ENCODE results near the gene MYG1.
"Not testable (repeated sequence)": the region's sequence is repeated elsewhere in the genome, so short reads cannot be mapped to it uniquely, and the experiment has no call there.

The MYG1 gene

GRCh38 chr12:53287741-53288216 is 11.7 kb upstream of the MYG1 start:
- DNase-seq, result peak; percentile 59

- DNase-seq, result no peak
These were observed 11.2 kb upstream of the MYG1 start for GRCh38 chr12:53288322-53288721.

DNA sequence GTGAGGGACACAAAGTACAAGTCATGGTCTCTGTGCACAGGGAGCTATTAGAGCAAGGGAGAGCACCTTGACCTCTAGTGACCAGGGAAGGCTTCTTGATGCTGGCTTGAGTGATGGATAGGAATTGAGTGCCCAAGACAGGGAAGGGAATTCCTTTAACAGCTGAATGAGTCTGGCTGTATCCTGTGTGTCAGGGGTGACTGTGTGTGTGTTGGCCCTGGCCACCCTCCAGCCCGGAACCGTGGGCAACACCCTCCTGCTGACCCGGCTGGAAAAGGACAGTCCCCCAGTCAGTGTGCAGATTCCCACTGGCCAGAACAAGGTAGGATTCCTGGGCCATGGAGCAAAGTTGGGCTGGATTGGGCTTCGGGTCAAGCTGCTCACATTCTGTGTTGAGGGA is 9.6 kb upstream of the MYG1 start:
- no peak for DNase-seq

DNA sequence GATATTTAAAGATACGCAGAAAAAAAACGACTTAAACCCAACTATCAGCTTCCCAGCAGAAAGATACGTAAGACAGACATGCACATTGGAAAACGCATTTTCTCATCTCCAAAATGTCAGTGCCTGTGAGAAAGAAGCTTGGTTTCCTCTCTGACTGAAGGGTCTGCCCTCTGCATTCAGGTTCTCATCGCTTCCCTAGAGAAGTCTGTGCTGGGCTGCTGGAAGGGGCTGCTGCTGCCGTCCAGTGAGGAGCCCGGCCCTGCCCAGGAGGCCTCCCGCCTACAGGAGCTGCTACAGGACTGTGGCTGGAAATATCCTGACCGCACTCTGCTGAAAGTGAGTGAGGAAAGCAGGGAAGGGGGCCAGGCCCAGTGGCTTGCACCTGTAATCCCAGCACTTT is 8.8 kb upstream of the MYG1 start:
- DNase-seq, result no peak

GRCh38 chr12:53292426-53292825 is 7.1 kb upstream of the MYG1 start:
- DNase-seq, result peak; percentile 17

DNA sequence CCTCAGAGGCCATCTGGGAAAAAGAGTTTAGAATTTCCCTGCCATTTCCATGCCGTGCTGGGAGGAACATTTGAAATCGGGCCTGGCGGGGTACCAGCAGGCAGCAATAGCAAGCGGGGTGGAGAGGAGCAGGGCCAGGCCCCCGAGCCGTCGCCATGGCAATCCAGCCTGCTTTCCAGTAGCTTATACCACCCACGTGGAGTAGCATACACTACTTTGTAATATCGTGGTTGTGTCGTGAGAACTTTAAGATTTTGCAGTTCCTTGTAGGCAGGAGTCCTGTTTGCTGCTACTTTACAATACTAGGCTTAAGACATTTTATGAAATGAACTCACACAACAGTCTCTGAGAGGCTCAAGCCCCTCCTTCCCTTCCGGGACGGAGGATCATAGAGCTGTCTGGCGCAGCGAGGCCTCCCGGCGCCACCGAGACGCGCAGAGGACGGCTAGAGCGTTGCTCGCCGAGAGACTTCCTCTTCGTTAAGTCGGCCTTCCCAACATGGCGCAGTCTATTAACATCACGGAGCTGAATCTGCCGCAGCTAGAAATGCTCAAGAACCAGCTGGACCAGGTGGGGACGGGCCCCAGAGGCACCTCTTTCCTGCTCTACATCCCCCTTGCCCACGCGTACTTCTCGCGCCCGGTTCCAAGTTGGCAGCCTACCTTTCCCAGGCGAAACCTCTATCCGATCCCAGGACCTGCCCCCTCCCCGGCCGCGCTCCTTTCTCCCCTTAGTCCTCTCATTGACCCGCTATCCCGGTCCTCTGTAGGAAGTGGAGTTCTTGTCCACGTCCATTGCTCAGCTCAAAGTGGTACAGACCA is 4.2 kb upstream of the MYG1 start, which contains the start of gene PFDN5:
PFDN5 (plus strand) TSS at position 473 of the 821 bp plus-strand sequence; CDS start at position 499, 26 bp downstream.
- DNase-seq, result peak; percentile 94

DNA sequence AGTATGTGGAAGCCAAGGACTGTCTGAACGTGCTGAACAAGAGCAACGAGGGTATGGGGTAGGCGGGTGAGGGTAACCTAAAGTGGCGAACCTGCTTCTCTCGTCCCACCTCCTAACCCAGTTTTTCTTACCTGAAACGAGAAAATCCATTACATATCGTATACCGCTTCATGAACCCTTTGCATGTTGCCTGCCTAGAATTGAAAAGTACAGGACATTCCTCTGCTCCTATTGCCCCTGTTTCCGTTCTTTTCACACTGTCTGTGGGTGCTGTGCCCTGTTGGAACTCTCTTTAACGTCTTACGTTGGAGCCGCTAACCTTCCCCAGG is 3.6 kb upstream of the MYG1 start:
- DNase-seq, result no peak

DNA sequence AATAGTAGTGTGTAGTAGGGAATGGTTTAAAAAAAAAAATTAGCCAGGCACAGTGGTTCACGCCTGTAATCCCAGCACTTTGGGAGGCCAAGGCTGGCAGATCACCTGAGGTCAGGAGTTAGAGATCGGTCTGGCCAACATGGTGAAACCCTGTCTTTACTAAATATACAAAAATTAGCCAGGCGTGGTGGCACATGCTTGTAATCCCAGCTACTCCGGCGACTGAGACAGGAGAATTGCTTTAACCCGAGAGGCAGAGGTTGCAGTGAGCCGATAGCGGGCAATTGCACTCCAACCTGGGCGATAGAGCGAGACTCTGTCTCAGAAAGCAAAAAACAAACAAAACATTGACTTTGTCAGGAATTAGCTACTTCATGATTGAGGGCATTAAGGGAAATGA is 2.4 kb upstream of the MYG1 start:
- not testable (repeated sequence) for DNase-seq

DNA sequence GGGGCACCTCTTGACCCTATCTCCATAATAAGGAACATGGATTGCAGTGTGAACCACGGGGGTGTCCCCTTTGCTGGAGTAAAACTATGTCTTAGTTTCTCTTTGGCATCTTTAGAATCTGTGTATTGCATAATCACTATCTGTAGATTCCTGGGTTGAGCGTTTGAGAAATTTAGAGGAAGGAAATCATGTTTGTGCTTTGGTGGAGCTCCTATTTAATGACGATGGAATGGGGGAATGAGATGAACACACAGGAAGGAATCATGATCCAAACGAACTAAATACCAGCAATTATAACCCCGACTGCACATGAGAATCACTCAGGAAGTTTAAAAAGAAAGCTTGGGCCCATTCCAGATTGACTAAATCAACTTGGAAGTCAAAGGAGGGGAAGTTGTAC is 1.3 kb upstream of the MYG1 start:
- no peak for DNase-seq

GRCh38 chr12:53299101-53299453 is 418 bp upstream of the MYG1 start:
- DNase-seq, result no peak

- no peak for DNase-seq
These were observed 692 bp downstream of the MYG1 start for GRCh38 chr12:53300187-53300586.

GRCh38 chr12:53302903-53303302 is 3.4 kb downstream of the MYG1 start:
- no peak for DNase-seq

DNA sequence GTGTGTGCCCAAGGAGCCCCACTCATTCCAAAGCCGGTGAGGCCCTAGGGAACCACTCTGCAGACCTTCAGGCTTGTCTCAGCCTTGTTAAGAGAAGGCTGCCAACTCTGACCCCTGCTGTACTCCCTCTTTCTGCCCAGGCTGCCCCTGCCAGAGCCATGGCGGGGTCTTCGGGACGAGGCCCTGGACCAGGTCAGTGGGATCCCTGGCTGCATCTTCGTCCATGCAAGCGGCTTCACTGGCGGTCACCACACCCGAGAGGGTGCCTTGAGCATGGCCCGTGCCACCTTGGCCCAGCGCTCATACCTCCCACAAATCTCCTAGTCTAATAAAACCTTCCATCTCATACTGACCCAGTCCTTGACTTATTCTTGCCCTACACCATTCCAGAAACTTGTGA is 7.3 kb downstream of the MYG1 start:
- no peak for DNase-seq

DNA sequence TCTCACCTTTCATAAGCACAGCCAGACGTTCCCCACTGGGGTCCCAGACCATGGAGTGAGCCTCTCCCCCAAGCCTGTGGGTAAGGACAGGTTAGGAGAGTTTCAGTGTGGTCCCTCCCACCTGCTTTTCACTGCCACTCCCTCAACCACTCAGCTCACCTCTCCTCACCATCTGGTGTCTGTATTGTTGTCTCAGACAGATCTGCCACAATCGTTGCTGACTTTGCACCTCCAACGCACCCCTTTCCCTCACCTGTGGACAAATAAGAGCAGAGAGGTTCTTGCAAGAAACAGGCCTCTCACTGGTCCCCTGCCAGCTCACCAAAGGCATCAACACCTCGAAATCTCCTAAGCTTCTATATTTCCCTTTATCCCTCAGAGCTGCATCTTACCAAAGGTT is 8.8 kb downstream of the MYG1 start:
- DNase-seq, result peak; percentile 17

DNA sequence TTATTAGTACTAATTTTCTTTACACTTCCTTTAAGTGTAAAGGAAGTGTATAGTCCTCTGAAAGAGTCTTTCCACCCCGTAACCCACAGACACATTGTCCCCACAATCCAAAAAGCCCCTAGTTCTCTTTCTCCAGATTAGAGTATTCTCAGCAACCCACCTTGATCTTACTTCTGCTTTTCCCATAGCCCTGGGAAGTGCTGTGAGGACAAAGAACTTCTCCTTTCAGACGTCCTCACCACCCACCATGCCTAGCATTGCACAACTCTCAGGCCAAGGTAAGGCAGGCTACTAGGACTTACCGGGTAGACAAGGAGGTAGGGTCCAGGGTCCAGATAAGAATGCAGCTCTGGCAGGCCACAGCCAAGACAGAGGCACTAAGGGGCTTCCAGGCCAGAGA is 14.5 kb downstream of the MYG1 start:
- DNase-seq, result no peak

DNA sequence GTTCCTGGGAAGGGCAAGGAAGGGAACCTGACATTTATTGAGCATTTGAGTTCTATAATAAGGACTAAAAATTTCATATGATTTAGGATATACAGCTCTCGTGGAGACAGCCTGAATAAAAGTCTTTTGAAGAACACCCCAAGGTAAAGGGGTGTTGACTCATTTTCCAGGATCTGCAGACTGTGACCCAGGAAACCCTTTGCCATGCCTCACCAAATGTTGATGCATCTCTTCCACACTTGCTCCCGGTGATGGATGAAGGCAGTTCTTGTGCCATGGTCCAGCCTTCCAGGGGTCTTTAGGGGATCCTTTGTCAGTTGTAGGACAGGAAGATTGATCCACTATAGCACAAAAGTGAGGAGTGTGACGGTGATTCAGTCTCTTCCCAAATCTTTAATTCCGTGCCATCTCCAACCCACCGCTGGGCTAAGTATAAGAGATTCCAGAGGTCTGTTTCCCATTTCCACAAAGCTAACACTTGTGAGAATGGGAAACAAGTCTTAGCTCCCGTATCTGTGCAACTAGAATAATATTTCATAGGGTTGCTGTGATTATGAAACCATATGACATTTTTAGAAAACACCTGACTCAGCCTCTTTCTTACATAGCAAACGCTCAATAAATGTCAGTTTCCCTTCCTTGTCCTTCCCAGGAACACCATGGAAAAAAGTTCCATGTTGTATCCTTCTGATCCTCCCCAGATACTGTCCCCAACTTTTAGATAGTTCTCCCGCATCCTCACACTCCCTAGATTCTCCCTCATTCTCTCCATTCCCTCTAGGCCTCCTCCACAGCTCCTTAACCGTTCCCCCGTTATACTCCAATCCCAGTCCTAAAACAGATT is 21.1 kb downstream of the MYG1 start:
- no peak for DNase-seq

DNA sequence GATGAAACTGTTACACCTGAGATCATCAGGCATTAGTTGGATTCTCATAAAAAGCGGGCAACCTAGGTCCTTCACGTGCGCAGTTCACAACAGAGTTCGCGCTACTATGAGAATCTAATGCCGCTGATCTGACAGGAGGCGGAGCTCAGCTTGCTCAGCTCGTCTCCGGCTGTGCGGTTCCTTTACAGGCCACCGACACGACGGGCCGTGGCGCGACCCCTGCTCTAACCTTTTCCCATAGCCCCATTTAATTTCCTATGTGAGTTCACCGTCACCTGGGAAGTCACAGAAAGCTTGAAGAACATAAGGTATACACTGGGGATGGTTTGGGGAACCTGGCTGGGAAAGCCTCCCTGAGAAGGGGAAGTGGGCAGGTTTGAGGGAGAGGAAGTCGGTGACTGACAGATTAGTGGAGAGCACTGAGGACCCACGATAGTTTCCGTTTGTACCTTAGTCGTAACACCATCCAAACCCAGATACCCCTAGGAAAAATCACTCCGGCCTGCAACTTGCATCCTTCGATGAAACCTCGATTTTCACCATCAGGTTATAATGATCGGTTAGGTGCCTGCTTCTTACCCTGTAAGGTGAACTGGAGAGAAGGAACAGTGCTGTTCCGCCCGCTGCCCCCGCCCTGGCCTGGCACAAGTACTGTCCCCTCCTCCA is 24.8 kb downstream of the MYG1 start:
- no peak for DNase-seq

DNA sequence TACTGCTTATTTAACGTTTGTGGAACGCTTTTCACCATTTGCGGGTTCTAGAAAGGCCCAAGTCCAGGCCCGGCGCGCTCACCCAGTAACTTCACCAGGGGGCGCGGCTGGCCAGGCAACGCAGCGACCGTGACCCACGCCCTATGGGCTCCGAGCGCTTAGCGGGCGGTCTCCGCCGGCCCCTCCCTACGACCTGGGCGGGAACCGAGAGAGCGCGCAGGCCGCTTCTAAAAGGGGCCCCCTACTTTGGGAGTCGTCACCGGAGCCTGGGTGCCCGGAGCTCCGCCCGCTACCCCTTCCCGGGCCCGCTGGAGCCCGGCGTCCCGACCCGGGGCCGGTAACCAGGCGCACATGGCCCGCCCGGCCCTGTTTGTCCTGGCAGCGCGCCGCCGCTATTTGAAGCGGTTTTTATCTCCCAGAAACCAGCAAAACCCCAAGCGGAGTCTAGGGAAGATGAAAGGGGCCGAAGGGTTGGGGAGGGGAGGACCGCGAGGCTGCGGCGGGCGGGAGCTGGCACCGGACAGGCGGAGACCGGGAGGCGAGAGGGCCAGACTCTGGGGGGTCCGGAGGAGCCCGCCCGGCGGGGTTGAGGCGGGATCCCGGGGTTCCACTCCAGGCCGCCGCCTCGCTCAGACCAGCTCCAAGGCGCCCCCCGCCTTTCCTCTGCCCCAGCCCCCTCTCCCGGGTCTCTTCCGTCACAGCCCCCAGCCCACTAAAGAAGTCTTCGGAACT is 25.4 kb downstream of the MYG1 start:
- peak; percentile 95 for DNase-seq

- peak; percentile 77 for DNase-seq
These were observed 26.1 kb downstream of the MYG1 start for GRCh38 chr12:53325511-53326061.

GRCh38 chr12:53326460-53327185 is 27.1 kb downstream of the MYG1 start:
- DNase-seq, result no peak

DNA sequence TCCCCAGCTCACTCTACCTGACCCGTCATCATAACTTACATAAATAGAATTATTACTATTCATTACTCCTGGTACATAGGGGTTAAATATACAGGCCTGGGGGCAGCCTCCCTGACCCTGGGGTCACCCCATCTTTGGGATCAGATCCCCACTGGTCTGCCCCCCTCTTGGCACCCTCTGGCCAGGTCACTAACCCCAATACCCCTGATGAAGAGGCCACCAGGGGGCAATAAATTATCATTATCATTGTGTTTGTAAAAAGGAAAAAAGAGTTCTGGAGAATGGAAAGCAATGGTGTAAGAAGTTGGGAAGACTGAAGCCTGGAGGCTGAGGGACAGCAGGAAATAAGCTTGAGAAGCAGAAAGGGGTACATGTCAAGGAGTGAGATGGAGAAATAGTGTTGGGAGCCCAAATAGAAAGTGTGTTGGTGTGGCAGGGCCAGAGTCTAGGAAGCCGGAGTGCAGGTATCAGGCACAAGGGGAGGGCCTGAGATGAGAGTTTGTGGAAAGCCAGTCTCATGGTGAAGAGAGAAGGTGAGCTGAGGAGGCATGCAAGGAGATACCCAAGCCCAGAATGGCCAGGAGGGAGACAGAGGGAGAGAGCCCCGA is 28.0 kb downstream of the MYG1 start:
- DNase-seq, result no peak
